LNCaP clone FGC (cell line): ENCODE measurements around the gene SHH.

Source experiments
- DNase-seq: peaks from one replicate; pipeline ENCODE4 v3.0.0-alpha.2; 2011; ENCODE audit warnings: low read depth
- H3K4me3 ChIP-seq: 2 replicates; pipeline ENCODE4 v1.5.1; 2011; ENCODE audit warnings: mild to moderate bottlenecking, low read depth, low read length, control low read depth
- CTCF ChIP-seq: IDR thresholded peaks from 2 replicates; pipeline ENCODE4 v1.5.1; 2012; ENCODE audit warnings: mild to moderate bottlenecking; ENCODE audit not compliant: control insufficient read depth, insufficient read depth; ENCODE audit errors: extremely low read depth

The SHH gene

GRCh38 chr7:155795401-155795800, 16.9 kb downstream of the SHH start:
- TF ChIP-seq CTCF, result no peak
- no peak for DNase-seq
- H3K4me3 ChIP-seq, result no peak overlapping the region

GRCh38 chr7:155794196-155794595, 18.1 kb downstream of the SHH start:
- H3K4me3 ChIP-seq, result no peak overlapping the region
- DNase-seq, result no peak
- TF ChIP-seq CTCF, result no peak

- no peak for DNase-seq
- TF ChIP-seq CTCF, result no peak
These were observed 18.5 kb downstream of the SHH start for GRCh38 chr7:155793720-155794119.

GRCh38 chr7:155792999-155793560, 19.2 kb downstream of the SHH start:
- H3K4me3 ChIP-seq, result no peak overlapping the region
- no peak for DNase-seq
- TF ChIP-seq CTCF, result no peak

More at GRCh38 chr7:155793720-155794119, 18.5 kb downstream of the SHH start:
- H3K4me3 ChIP-seq, result no peak overlapping the region

GRCh38 chr7:155792315-155792960, 19.8 kb downstream of the SHH start:
- no peak overlapping the region for H3K4me3 ChIP-seq
- no peak for TF ChIP-seq CTCF
- DNase-seq, result no peak

- no peak overlapping the region for H3K4me3 ChIP-seq
- TF ChIP-seq CTCF, result no peak
- no peak for DNase-seq
These were observed 20.4 kb downstream of the SHH start for GRCh38 chr7:155791836-155792235.
